Uterus (tissue), 4 donors: ENCODE results near the gene CD40. TPM values are rescaled to one million over a fixed set of nuclear protein-coding genes. Genes with fewer than 3 reads are reported as not detected.

ENCODE experiments used
- DNase-seq, 2 donors: peaks; one replicate each; pipeline ENCODE4 v3.0.0-alpha.2; 2019 to 2020
- H3K27ac ChIP-seq, 2 donors: fragments of 200-600 bp; sonication (generic); 1 replicate in 1 of 2; 2 replicates in 1 of 2; pipeline ENCODE4 v1.5.1; 2016 to 2018
- H3K27me3 ChIP-seq, 2 donors: fragments of 200-600 bp; sonication (generic); one replicate each; pipeline ENCODE4 v1.5.1; 2018 to 2019; ENCODE audit warnings: control low read depth in 1 of 2
- H3K36me3 ChIP-seq, 2 donors: fragments of 200-600 bp; sonication (generic); one replicate each; pipeline ENCODE4 v1.5.1; 2019; ENCODE audit warnings: control low read depth in 1 of 2
- H3K4me1 ChIP-seq, 2 donors: fragments of 200-600 bp; sonication (generic); one replicate each; pipeline ENCODE4 v1.5.1; 2018 to 2019; ENCODE audit warnings: control low read depth in 1 of 2
- H3K4me3 ChIP-seq, 2 donors: fragments of 200-600 bp; sonication (generic); 1 replicate in 1 of 2; 2 replicates in 1 of 2; pipeline ENCODE4 v1.5.1; 2018 to 2019; ENCODE audit warnings: mild to moderate bottlenecking in 1 of 2
- H3K9me3 ChIP-seq, 2 donors: fragments of 200-600 bp; sonication (generic); one replicate each; pipeline ENCODE4 v1.5.1; 2019; ENCODE audit warnings: control low read depth in 1 of 2
- POLR2A ChIP-seq, 2 donors: fragments of 450-650 bp; IDR thresholded peaks; one replicate each; pipeline ENCODE4 v1.6.1; 2016; ENCODE audit warnings: antibody characterized with exemption in 2 of 2, mild to moderate bottlenecking in 1 of 2, moderate library complexity in 1 of 2
- intact Hi-C: fragments of 100-400 bp; cut with DNase I; formaldehyde crosslinking; loops from one replicate; pipeline ENCODE4 v1.15.1; 2023; ENCODE audit warnings: low total_unique reads
- total RNA-seq, 4 donors: library from RNA; depleted of rRNA in 3 of 4; stranded (reverse); fragments of >200 nt in 3 of 4; gene quantifications; one replicate each; pipeline versions ENCODE4 v1.1.0 to v1.2.4, GENCODE V29; 2014 to 2023
- TF ChIP-seq, protein P1 (sequence below), 4 experiments: fragments of 200-600 bp in 2 of 4; fragments of 450-650 bp in 2 of 4; sonication (generic) in 2 of 4; IDR thresholded peaks; one replicate each; pipeline ENCODE4 v1.5.1; 2016 to 2019; ENCODE audit warnings: antibody characterized with exemption in 4 of 4, mild to moderate bottlenecking in 2 of 4, moderate library complexity in 1 of 4
- donor health status: DM: yes; HTN: yes; CAD: no.

Gene CD40
- total RNA-seq, 4 donors from 2014 or later: 2.6 to 36.5 (median 23.5) TPM

DNA sequence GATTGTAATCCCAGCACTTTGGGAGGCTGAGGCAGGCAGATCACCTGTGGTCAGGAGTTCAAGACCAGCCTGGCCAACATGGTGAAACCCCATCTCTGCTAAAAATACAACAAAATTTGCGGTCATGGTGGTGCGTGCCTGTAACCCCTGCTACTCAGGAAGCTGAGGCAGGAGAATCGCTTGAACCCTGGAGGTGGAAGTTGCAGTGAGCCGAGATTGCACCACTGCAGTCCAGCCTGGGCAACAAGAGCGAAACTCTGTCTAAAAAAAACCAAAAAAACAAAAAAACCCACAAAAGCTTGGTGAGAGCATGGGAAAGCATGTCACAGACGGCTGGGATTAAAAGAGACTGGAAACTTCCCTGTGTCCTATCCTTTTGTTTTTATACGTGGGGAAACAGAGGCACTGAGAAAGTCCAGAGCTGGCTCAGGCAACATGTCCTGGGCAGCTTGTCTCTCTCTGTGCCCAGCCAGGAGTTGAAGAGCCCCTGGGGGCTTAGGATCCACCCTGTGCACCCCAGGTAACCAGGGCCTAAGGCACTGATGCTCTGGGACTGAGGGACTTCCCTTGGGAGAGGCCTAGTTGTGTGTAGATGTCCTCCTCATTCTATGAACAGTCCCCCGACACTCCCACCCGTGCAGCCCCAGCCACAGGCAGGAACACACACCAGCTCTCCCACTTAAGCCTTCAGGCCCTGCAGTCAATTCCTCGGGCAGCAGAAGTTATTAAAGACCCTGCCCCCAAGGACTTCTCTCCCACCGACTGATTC is 16.0 kb downstream of the CD40 start:
- H3K4me1 ChIP-seq: no peaks in the 10 kb centered on the region
- H3K9me3 ChIP-seq: no peaks in the 10 kb centered on the region
- DNase-seq: no peak
- intact Hi-C loops: no loop called here
- H3K27me3 ChIP-seq: no peaks in the 10 kb centered on the region
- H3K4me3 ChIP-seq: no peak overlapping the region
- TF ChIP-seq, protein P1, sequence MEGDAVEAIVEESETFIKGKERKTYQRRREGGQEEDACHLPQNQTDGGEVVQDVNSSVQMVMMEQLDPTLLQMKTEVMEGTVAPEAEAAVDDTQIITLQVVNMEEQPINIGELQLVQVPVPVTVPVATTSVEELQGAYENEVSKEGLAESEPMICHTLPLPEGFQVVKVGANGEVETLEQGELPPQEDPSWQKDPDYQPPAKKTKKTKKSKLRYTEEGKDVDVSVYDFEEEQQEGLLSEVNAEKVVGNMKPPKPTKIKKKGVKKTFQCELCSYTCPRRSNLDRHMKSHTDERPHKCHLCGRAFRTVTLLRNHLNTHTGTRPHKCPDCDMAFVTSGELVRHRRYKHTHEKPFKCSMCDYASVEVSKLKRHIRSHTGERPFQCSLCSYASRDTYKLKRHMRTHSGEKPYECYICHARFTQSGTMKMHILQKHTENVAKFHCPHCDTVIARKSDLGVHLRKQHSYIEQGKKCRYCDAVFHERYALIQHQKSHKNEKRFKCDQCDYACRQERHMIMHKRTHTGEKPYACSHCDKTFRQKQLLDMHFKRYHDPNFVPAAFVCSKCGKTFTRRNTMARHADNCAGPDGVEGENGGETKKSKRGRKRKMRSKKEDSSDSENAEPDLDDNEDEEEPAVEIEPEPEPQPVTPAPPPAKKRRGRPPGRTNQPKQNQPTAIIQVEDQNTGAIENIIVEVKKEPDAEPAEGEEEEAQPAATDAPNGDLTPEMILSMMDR (IDR thresholded peaks at IDR 0.05): no peak
- H3K27ac ChIP-seq: no peak overlapping the region
- H3K36me3 ChIP-seq: no peaks in the 10 kb centered on the region

- no peak for TF ChIP-seq POLR2A (IDR thresholded peaks at IDR 0.05)
- TF ChIP-seq, protein P1 (IDR thresholded peaks at IDR 0.05): no peak
- DNase-seq: no peak
- intact Hi-C loops: no loop called here
Observed at GRCh38 chr20:46134716-46135115, 16.6 kb downstream of the CD40 start.

GRCh38 chr20:46135856-46136633 is 17.9 kb downstream of the CD40 start:
- no peak for TF ChIP-seq POLR2A (IDR thresholded peaks at IDR 0.05)
- TF ChIP-seq, protein P1 (IDR thresholded peaks at IDR 0.05): no peak
- intact Hi-C loops: no loop called here
- Histone ChIP-seq H3K4me3 (no peak overlapping the region), H3K36me3 (no peaks in the 10 kb centered on the region), H3K9me3 (no peaks in the 10 kb centered on the region), H3K4me1 (no peaks in the 10 kb centered on the region), H3K27ac (no peak overlapping the region), H3K27me3 (peaks cover 0 to 8% of the 10 kb centered on the region in 2 donors)
- no peak for DNase-seq

More at GRCh38 chr20:46134716-46135115, 16.6 kb downstream of the CD40 start:
- Histone ChIP-seq H3K27ac (no peak overlapping the region), H3K9me3 (no peaks in the 10 kb centered on the region), H3K27me3 (peaks cover 0 to 4% of the 10 kb centered on the region in 2 donors), H3K4me3 (no peak overlapping the region), H3K36me3 (no peaks in the 10 kb centered on the region), H3K4me1 (no peaks in the 10 kb centered on the region)

DNA sequence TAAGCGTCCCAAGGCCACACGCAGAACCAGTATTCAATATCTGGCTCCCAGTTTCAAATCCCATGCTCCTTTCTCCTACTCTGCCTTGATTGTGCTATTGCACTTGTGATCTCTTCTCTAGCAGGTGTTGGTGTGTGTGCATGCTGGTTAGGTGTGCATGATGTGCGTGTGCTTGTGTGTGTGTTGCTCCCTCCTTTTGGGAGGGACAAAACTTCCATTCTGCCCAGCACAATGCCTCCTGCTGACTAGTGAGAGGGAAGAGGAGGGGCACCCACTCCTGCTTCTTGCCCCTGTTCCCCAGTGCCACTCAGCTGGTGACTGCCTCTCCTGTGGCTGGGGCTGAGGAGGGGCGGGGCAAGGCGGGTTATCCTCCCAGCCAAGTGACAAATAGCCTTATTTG is 19.7 kb downstream of the CD40 start:
- Histone ChIP-seq H3K9me3 (no peaks in the 10 kb centered on the region), H3K36me3 (no peaks in the 10 kb centered on the region), H3K4me3 (no peak overlapping the region), H3K27me3 (peaks cover 0 to 8% of the 10 kb centered on the region in 2 donors), H3K4me1 (no peaks in the 10 kb centered on the region), H3K27ac (no peak overlapping the region)
- intact Hi-C loops: no loop called here
- no peak for DNase-seq
- TF ChIP-seq, protein P1 (IDR thresholded peaks at IDR 0.05): no peak
- no peak for TF ChIP-seq POLR2A (IDR thresholded peaks at IDR 0.05)
